Retinal pigment epithelial cell (primary cell): ENCODE data around the gene SIRT2.

Experiments
- DNase-seq: peaks from one replicate; pipeline ENCODE4 v3.0.0-alpha.2; 2010; ENCODE audit warnings: low read depth
- H3K4me3 ChIP-seq: 2 replicates; pipeline ENCODE4 v1.5.1; 2011; ENCODE audit warnings: mild to moderate bottlenecking, low read length, control low read depth, moderate library complexity
- CTCF ChIP-seq: conservative IDR thresholded peaks from 2 replicates; pipeline ENCODE4 v1.5.1; 2011; ENCODE audit warnings: low read depth, low read length, control low read depth, inconsistent platforms

The SIRT2 gene

GRCh38 chr19:38911388-38912001, 12.1 kb upstream of the SIRT2 start:
- H3K4me3 ChIP-seq, result no peak overlapping the region
- no peak for DNase-seq
- no peak for TF ChIP-seq CTCF

GRCh38 chr19:38910488-38910887, 11.1 kb upstream of the SIRT2 start:
- no peak for TF ChIP-seq CTCF
- no peak overlapping the region for H3K4me3 ChIP-seq
- no peak for DNase-seq

- TF ChIP-seq CTCF, result no peak
- H3K4me3 ChIP-seq, result no peak overlapping the region
- DNase-seq, result no peak
These were observed 9.5 kb upstream of the SIRT2 start for GRCh38 chr19:38908911-38909310.

- TF ChIP-seq CTCF, result no peak
These were observed 8.3 kb upstream of the SIRT2 start for GRCh38 chr19:38907670-38908069.

GRCh38 chr19:38907227-38907626, 7.8 kb upstream of the SIRT2 start:
- no peak for TF ChIP-seq CTCF
- H3K4me3 ChIP-seq, result no peak overlapping the region
- DNase-seq, result no peak

More at GRCh38 chr19:38907670-38908069, 8.3 kb upstream of the SIRT2 start:
- DNase-seq, result no peak
- H3K4me3 ChIP-seq, result no peak overlapping the region

- TF ChIP-seq CTCF, result no peak
- no peak overlapping the region for H3K4me3 ChIP-seq
- DNase-seq, result no peak
These were observed 6.2 kb upstream of the SIRT2 start for GRCh38 chr19:38905620-38906019.
